Nephron (organoid): ENCODE results near the gene SHKBP1.

ENCODE experiments used
- H3K27ac Mint-ChIP-seq, 3 experiments: 2 replicates each; pipeline ENCODE4 v1.8.0; 2020; ENCODE audit warnings: mixed read lengths in 3 of 3, mild to moderate bottlenecking in 2 of 3, moderate library complexity in 1 of 3
- H3K27me3 Mint-ChIP-seq: 2 replicates; pipeline ENCODE4 v1.8.0; 2021; ENCODE audit warnings: low read depth, mild to moderate bottlenecking, moderate library complexity, mixed read lengths
- H3K36me3 Mint-ChIP-seq: 2 replicates; pipeline ENCODE4 v1.8.0; 2020; ENCODE audit warnings: low read depth, mixed read lengths
- H3K4me1 Mint-ChIP-seq: 2 replicates; pipeline ENCODE4 v1.8.0; 2020; ENCODE audit warnings: mixed read lengths
- H3K4me3 Mint-ChIP-seq, 3 experiments: 2 replicates each; pipeline ENCODE4 v1.8.0; 2020; ENCODE audit warnings: mild to moderate bottlenecking in 3 of 3, mixed read lengths in 3 of 3, moderate library complexity in 2 of 3
- H3K9me3 Mint-ChIP-seq: 2 replicates; pipeline ENCODE4 v1.8.0; 2020; ENCODE audit warnings: mixed read lengths
- CTCF ChIP-seq, 3 experiments: fragments of 200-600 bp; sonication (generic); IDR thresholded peaks; one replicate each; pipeline ENCODE4 v1.5.0; 2021; ENCODE audit warnings: antibody characterized with exemption in 3 of 3; ENCODE audit not compliant: unreplicated experiment in 3 of 3

The SHKBP1 gene

GRCh38 chr19:40571005-40571318 lies 5.7 kb upstream of the SHKBP1 start:
- peaks cover 15% of the 10 kb centered on the region for H3K4me1 Mint-ChIP-seq
- H3K36me3 Mint-ChIP-seq, result no peaks in the 10 kb centered on the region

GRCh38 chr19:40571831-40572495 lies 4.7 kb upstream of the SHKBP1 start:
- H3K27me3 Mint-ChIP-seq, result peaks cover 34% of the 10 kb centered on the region
- no peaks in the 10 kb centered on the region for H3K9me3 Mint-ChIP-seq
- H3K4me1 Mint-ChIP-seq, result peaks cover 15% of the 10 kb centered on the region
- no peak for TF ChIP-seq CTCF (IDR thresholded peaks at IDR 0.05; ENCODE audit: unreplicated experiment in 3 of 3)
- no peak overlapping the region for H3K4me3 Mint-ChIP-seq
- peak overlapping the region in 1 of 3 experiments; percentile 43 for H3K27ac Mint-ChIP-seq
- no peaks in the 10 kb centered on the region for H3K36me3 Mint-ChIP-seq

More at GRCh38 chr19:40571005-40571318, 5.7 kb upstream of the SHKBP1 start:
- no peak for TF ChIP-seq CTCF (IDR thresholded peaks at IDR 0.05; ENCODE audit: unreplicated experiment in 3 of 3)
- Mint-ChIP-seq H3K4me3 (peak overlapping the region; percentile 45 to 62 (median 52)), H3K9me3 (no peaks in the 10 kb centered on the region), H3K27me3 (peaks cover 44% of the 10 kb centered on the region), H3K27ac (peak overlapping the region; percentile 20 to 84 (median 43))

- Mint-ChIP-seq H3K36me3 (peaks cover 4% of the 10 kb centered on the region), H3K9me3 (no peaks in the 10 kb centered on the region), H3K27ac (peak overlapping the region in 1 of 3 experiments; percentile 74), H3K4me3 (peak overlapping the region; percentile 50 to 77 (median 65)), H3K4me1 (peaks cover 13% of the 10 kb centered on the region), H3K27me3 (peaks cover 3% of the 10 kb centered on the region)
- no peak for TF ChIP-seq CTCF (IDR thresholded peaks at IDR 0.05; ENCODE audit: unreplicated experiment in 3 of 3)
Observed at GRCh38 chr19:40575326-40575725, 1.3 kb upstream of the SHKBP1 start.

- H3K9me3 Mint-ChIP-seq, result no peaks in the 10 kb centered on the region
- peaks cover 9% of the 10 kb centered on the region for H3K4me1 Mint-ChIP-seq
- peak overlapping the region in 2 of 3 experiments; percentile 50 to 87 for H3K27ac Mint-ChIP-seq
- peak overlapping the region; percentile 85 to 90 (median 89) for H3K4me3 Mint-ChIP-seq
- no peak for TF ChIP-seq CTCF (IDR thresholded peaks at IDR 0.05; ENCODE audit: unreplicated experiment in 3 of 3)
- peaks cover 9% of the 10 kb centered on the region for H3K36me3 Mint-ChIP-seq
- H3K27me3 Mint-ChIP-seq, result peaks cover 3% of the 10 kb centered on the region
Observed at GRCh38 chr19:40576151-40576584, 505 bp upstream of the SHKBP1 start.

GRCh38 chr19:40578442-40578908 lies 1.8 kb downstream of the SHKBP1 start:
- Mint-ChIP-seq H3K27ac (peak overlapping the region in 1 of 3 experiments; percentile 0), H3K36me3 (peaks cover 20% of the 10 kb centered on the region), H3K27me3 (no peaks in the 10 kb centered on the region), H3K4me1 (peaks cover 9% of the 10 kb centered on the region), H3K4me3 (peak overlapping the region; percentile 85 to 90 (median 89)), H3K9me3 (no peaks in the 10 kb centered on the region)
- no peak for TF ChIP-seq CTCF (IDR thresholded peaks at IDR 0.05; ENCODE audit: unreplicated experiment in 3 of 3)

GRCh38 chr19:40580619-40581018 lies 3.9 kb downstream of the SHKBP1 start:
- Mint-ChIP-seq H3K27ac (no peak overlapping the region), H3K4me1 (peaks cover 5% of the 10 kb centered on the region), H3K36me3 (peaks cover 31% of the 10 kb centered on the region), H3K9me3 (no peaks in the 10 kb centered on the region), H3K4me3 (peak overlapping the region in 1 of 3 experiments; percentile 53), H3K27me3 (no peaks in the 10 kb centered on the region)
- no peak for TF ChIP-seq CTCF (IDR thresholded peaks at IDR 0.05; ENCODE audit: unreplicated experiment in 3 of 3)
